Upper lobe of left lung (tissue), 4 donors: ENCODE results near the gene PDHA2.

Source experiments
- EP300 ChIP-seq, 4 donors: sonication (generic); formaldehyde crosslinking; IDR thresholded peaks; one replicate each; pipeline ENCODE4 v1.5.1; 2017; ENCODE audit warnings: antibody characterized with exemption in 4 of 4, control low read depth in 2 of 4
- POLR2A ChIP-seq, 4 donors: fragments of 450-650 bp; IDR thresholded peaks; one replicate each; pipeline ENCODE4 v1.5.1; 2016 to 2017; ENCODE audit warnings: antibody characterized with exemption in 4 of 4, mild to moderate bottlenecking in 2 of 4
- POLR2AphosphoS5 ChIP-seq, 2 donors: sonication (generic); formaldehyde crosslinking; IDR thresholded peaks; one replicate each; pipeline ENCODE4 v1.5.1; 2017; ENCODE audit warnings: antibody characterized with exemption in 2 of 2
- TF ChIP-seq, protein P1 (sequence below), 6 experiments: fragments of 450-650 bp in 4 of 6; fragments of 200-600 bp in 2 of 6; sonication (generic) in 2 of 6; IDR thresholded peaks; one replicate each; pipeline ENCODE4 v1.5.1; 2016 to 2019; ENCODE audit warnings: antibody characterized with exemption in 6 of 6

DNA sequence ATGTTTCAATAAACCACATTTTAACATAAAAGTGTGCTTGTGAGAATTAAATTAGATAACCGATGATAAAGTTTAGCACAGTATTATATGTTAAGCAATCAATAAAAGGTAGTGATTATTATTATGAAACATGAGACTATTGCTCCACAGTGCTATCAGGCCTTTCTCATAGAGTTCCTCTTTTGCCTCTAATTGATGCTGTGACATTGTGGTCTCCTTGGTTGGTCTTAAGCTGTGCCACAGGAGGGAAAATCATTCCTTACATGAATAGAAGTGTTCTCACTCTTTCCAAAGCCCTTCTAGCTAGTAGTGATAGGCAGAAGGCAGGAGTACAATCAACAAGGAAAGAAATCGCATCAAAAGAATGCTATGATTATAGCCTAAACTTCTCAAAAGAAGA is 9.2 kb upstream of the PDHA2 start:
- TF ChIP-seq, protein P1, sequence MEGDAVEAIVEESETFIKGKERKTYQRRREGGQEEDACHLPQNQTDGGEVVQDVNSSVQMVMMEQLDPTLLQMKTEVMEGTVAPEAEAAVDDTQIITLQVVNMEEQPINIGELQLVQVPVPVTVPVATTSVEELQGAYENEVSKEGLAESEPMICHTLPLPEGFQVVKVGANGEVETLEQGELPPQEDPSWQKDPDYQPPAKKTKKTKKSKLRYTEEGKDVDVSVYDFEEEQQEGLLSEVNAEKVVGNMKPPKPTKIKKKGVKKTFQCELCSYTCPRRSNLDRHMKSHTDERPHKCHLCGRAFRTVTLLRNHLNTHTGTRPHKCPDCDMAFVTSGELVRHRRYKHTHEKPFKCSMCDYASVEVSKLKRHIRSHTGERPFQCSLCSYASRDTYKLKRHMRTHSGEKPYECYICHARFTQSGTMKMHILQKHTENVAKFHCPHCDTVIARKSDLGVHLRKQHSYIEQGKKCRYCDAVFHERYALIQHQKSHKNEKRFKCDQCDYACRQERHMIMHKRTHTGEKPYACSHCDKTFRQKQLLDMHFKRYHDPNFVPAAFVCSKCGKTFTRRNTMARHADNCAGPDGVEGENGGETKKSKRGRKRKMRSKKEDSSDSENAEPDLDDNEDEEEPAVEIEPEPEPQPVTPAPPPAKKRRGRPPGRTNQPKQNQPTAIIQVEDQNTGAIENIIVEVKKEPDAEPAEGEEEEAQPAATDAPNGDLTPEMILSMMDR (IDR thresholded peaks at IDR 0.05): no peak
- TF ChIP-seq POLR2A (IDR thresholded peaks at IDR 0.05): no peak
- TF ChIP-seq EP300 (IDR thresholded peaks at IDR 0.05): no peak
- TF ChIP-seq POLR2AphosphoS5 (IDR thresholded peaks at IDR 0.05): no peak
